Caco-2 (cell line): ENCODE results near the gene MYO6. TPM values are rescaled to one million over a fixed set of nuclear protein-coding genes. Genes with fewer than 3 reads are reported as not detected.

Experiments
- BruUV-seq: library from RNA; stranded (reverse); fragments of 400-500 nt; replicated peaks from 2 replicates; lab custom pipeline; 2021; lab: Mats Ljungman, UMichigan
- CTCF ChIA-PET: fragments of 300-600 bp; sonication (Branson Sonifier 250); formaldehyde crosslinking; loops from one replicate; lab custom pipeline; 2022; ENCODE audit warnings: antibody characterized with exemption; lab: Charles Lee
- POLR2A ChIA-PET: fragments of 300-600 bp; sonication (Branson Sonifier 250); formaldehyde crosslinking; loops from one replicate; lab custom pipeline; 2022; ENCODE audit warnings: antibody characterized with exemption; lab: Charles Lee
- DNase-seq, 2 experiments: peaks; one replicate each; pipeline versions ENCODE4 v3.0.0 to v3.0.0-alpha.2; 2020 to 2022
- H3K27me3 ChIP-seq: replicated peaks from 2 replicates; pipeline ENCODE4 v1.6.0; 2011; ENCODE audit warnings: low read length; ENCODE audit not compliant: control insufficient read depth, insufficient read depth
- H3K36me3 ChIP-seq: 2 replicates; pipeline ENCODE4 v1.5.1; 2011; ENCODE audit warnings: low read length; ENCODE audit not compliant: control insufficient read depth, insufficient read depth
- H3K4me1 ChIP-seq: fragments of 250-450 bp; sonication (Bioruptor Pico); 2 replicates; pipeline ENCODE4 v1.5.1; 2020; ENCODE audit warnings: mild to moderate bottlenecking
- H3K4me3 ChIP-seq: 2 replicates; pipeline ENCODE4 v1.5.1; 2011; ENCODE audit warnings: low read depth, mild to moderate bottlenecking, control low read depth, low read length
- H3K9me3 ChIP-seq: fragments of 250-450 bp; sonication (Bioruptor Pico); 2 replicates; pipeline ENCODE4 v1.5.1; 2020; ENCODE audit warnings: mild to moderate bottlenecking, moderate library complexity
- H3K27ac Mint-ChIP-seq: one replicate; pipeline ENCODE4 v1.8.0; 2022; ENCODE audit warnings: mixed read lengths; ENCODE audit not compliant: unreplicated experiment
- H3K27me3 Mint-ChIP-seq: one replicate; pipeline ENCODE4 v1.8.0; 2022; ENCODE audit warnings: mixed read lengths; ENCODE audit not compliant: insufficient read depth, unreplicated experiment
- H3K36me3 Mint-ChIP-seq: one replicate; pipeline ENCODE4 v1.8.0; 2022; ENCODE audit warnings: mild to moderate bottlenecking, mixed read lengths; ENCODE audit not compliant: insufficient read depth, unreplicated experiment
- H3K4me1 Mint-ChIP-seq: one replicate; pipeline ENCODE4 v1.8.0; 2022; ENCODE audit warnings: low read depth, mixed read lengths; ENCODE audit not compliant: unreplicated experiment
- H3K4me3 Mint-ChIP-seq: one replicate; pipeline ENCODE4 v1.8.0; 2022; ENCODE audit warnings: mild to moderate bottlenecking, moderate library complexity, mixed read lengths; ENCODE audit not compliant: unreplicated experiment
- H3K9me3 Mint-ChIP-seq: one replicate; pipeline ENCODE4 v1.8.0; 2022; ENCODE audit warnings: mixed read lengths; ENCODE audit not compliant: unreplicated experiment
- CTCF ChIP-seq, 2 experiments: fragments of 200-600 bp in 1 of 2; IDR thresholded peaks; 1 replicate in 1 of 2; 2 replicates in 1 of 2; pipeline versions ENCODE4 v1.5.1 to v1.8.0; 2011 to 2022; ENCODE audit warnings: antibody characterized with exemption in 1 of 2, control low read depth in 1 of 2, inconsistent platforms in 1 of 2, low read depth in 1 of 2, low read length in 1 of 2, mild to moderate bottlenecking in 1 of 2, moderate library complexity in 1 of 2; ENCODE audit not compliant: insufficient read depth in 1 of 2, severe bottlenecking in 1 of 2, unreplicated experiment in 1 of 2
- intact Hi-C: fragments of 100-400 bp; cut with micrococcal nuclease; formaldehyde crosslinking; loops from one replicate; pipeline ENCODE4 v1.10.0; 2022; ENCODE audit not compliant: unreplicated experiment
- total RNA-seq: library from RNA; stranded (reverse); gene quantifications from 2 replicates; pipeline ENCODE4 v1.2.3, GENCODE V29; 2022

The MYO6 gene
- total RNA-seq, 1 experiment from 2014 or later: 43.0 TPM

DNA sequence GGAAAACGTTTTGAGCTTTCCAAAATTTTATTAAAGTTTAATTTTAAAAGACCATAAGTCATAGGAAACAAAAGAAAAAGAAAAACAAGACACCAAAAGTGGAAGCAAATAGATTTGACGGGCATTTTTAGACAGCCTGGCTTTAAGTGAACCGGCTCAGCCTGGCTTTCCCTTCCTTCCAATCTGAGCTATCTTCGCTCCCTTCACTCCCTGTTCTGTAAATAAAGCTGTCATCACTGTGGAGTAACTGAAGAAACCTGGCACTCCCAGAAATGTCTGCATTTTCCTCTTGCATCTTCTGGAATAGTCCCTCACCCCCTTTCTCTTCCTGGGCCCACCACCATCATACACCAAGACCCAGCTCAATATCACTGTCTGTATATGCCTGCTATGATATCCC, 191.5 kb downstream of the MYO6 start:
- H3K27ac Mint-ChIP-seq: no peak overlapping the region

GRCh38 chr6:75941509-75941908, 192.5 kb downstream of the MYO6 start:
- intact Hi-C loops: no loop called here
- ChIA-PET POLR2A (no interaction called here), CTCF (no interaction called here)
- no TSS peak for BruUV-seq
- Mint-ChIP-seq H3K36me3 (no peaks in the 10 kb centered on the region), H3K4me1 (peaks cover 18% of the 10 kb centered on the region), H3K4me3 (no peak overlapping the region), H3K9me3 (peaks cover 6% of the 10 kb centered on the region), H3K27ac (no peak overlapping the region), H3K27me3 (peaks cover 3% of the 10 kb centered on the region)
- H3K4me1 ChIP-seq: peaks cover 5% of the 10 kb centered on the region; the same call in 1 of the 2 replicates
- no peak for TF ChIP-seq CTCF (IDR thresholded peaks at IDR 0.05; ENCODE audit: insufficient read depth in 1 of 2, low read depth in 1 of 2, low read length in 1 of 2, severe bottlenecking in 1 of 2, unreplicated experiment in 1 of 2)
- H3K4me3 ChIP-seq: no peak overlapping the region
- H3K36me3 ChIP-seq: no peaks in the 10 kb centered on the region
- no peaks in the 10 kb centered on the region for H3K27me3 ChIP-seq
- no peak for DNase-seq
- no peaks in the 10 kb centered on the region for H3K9me3 ChIP-seq

More for the DNA sequence above, 191.5 kb downstream of the MYO6 start:
- Histone ChIP-seq H3K9me3 (no peaks in the 10 kb centered on the region), H3K4me1 (no peaks in the 10 kb centered on the region), H3K27me3 (no peaks in the 10 kb centered on the region), H3K4me3 (no peak overlapping the region), H3K36me3 (no peaks in the 10 kb centered on the region)
- intact Hi-C loops: no loop called here
- POLR2A ChIA-PET: no interaction called here
- DNase-seq: no peak
- Mint-ChIP-seq H3K36me3 (no peaks in the 10 kb centered on the region), H3K4me3 (no peak overlapping the region), H3K9me3 (peaks cover 6% of the 10 kb centered on the region), H3K27me3 (peaks cover 3% of the 10 kb centered on the region), H3K4me1 (peaks cover 9% of the 10 kb centered on the region)
- no TSS peak for BruUV-seq
- CTCF ChIA-PET: no interaction called here
- no peak for TF ChIP-seq CTCF (IDR thresholded peaks at IDR 0.05; ENCODE audit: insufficient read depth in 1 of 2, low read depth in 1 of 2, low read length in 1 of 2, severe bottlenecking in 1 of 2, unreplicated experiment in 1 of 2)

- POLR2A ChIA-PET: no interaction called here
- Histone ChIP-seq H3K27me3 (no peaks in the 10 kb centered on the region), H3K9me3 (no peaks in the 10 kb centered on the region), H3K4me3 (no peak overlapping the region), H3K36me3 (no peaks in the 10 kb centered on the region), H3K4me1 (peaks cover 9% of the 10 kb centered on the region; the same call in 1 of the 2 replicates)
- peaks cover 21% of the 10 kb centered on the region for H3K4me1 Mint-ChIP-seq
- peaks cover 6% of the 10 kb centered on the region for H3K9me3 Mint-ChIP-seq
- TF ChIP-seq CTCF (IDR thresholded peaks at IDR 0.05; ENCODE audit: insufficient read depth in 1 of 2, low read depth in 1 of 2, low read length in 1 of 2, severe bottlenecking in 1 of 2, unreplicated experiment in 1 of 2): no peak
- H3K36me3 Mint-ChIP-seq: no peaks in the 10 kb centered on the region
- CTCF ChIA-PET: no interaction called here
- BruUV-seq: no TSS peak
- no peak overlapping the region for H3K27ac Mint-ChIP-seq
- H3K4me3 Mint-ChIP-seq: no peak overlapping the region
- intact Hi-C loops: no loop called here
- no peaks in the 10 kb centered on the region for H3K27me3 Mint-ChIP-seq
- DNase-seq: no peak
These were observed 194.3 kb downstream of the MYO6 start for GRCh38 chr6:75943381-75943780.
